GM15510 (cell line): Measurements from ENCODE around the gene ZBTB2.

Source experiments
- POLR2A ChIP-seq: IDR thresholded peaks from 3 replicates; pipeline ENCODE4 v1.6.1; 2011; ENCODE audit warnings: borderline replicate concordance; ENCODE audit not compliant: insufficient read length; ENCODE audit errors: extremely low read depth

The ZBTB2 gene

DNA sequence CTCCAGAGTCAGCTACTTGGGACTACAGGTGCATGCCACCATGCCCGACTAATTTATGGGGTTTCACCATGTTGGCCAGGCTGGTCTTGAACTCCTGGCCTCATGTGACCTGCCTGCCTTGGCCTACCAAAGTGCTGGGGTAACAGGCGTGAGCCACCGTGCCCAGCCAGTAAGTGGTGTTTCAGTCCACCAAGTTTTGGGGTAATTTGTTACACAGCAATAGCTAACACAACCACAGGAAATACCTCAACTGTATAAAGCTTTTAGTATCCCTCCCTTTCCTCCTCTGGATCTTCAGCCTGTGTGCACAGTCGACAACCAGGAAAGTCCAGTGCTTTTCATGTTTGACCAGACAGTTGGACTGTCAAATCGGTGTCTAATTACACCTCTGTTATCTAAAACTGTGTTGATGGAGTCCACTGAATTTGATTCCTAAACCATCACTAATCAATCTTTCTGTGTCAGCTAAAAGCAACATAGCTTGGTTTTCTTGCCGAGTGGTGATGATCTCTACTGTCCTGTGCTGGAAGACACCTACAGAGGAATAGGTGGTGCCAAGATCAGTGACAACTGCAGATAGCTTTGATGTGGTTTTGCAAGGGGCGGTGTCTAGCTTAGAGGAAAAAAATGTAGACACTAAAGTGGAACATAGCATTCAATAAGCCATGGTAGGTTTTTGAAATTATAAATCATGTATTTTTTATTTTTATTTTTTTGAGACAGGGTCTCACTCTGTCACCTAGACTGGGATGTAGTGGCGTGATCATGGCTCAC, 22.2 kb upstream of the ZBTB2 start:
- no peak for TF ChIP-seq POLR2A

DNA sequence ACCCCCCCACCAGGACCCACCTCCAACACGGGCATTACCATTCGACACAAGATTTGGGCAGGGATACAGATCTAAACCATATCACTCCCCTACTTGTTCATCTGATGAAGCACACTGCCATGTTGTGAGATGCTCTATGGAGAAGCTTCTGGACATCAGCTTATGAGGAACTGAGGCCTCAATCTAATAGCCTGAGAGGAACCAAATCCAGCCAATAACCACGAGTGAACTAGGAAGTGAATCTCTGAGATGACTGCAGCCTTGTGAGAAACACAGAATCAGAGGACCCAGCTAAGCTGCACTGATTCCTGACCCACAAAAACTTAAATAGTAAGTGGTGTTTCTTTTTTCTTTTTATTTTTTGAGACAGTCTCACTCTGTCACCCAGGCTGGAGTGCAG, 21.6 kb upstream of the ZBTB2 start:
- no peak for TF ChIP-seq POLR2A

DNA sequence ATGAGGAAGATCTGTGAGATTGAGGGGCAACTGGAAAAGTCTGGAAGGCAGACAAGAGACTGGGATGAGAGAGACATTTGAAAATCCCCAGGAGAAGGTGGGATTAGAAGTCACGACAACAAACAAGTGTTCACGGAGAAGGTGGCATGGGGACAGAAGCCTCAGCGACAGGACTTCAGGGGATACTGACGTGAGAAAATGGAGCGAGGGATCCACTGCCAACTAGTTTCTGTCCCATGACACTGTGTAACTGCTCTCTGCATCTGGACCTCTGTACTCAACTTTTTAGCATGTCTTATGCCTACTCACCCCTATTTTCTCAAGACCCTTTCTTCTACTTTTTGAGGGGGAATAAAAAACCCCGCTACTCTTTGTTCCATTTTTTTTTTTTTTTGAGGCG, 18.3 kb upstream of the ZBTB2 start:
- no peak for TF ChIP-seq POLR2A

DNA sequence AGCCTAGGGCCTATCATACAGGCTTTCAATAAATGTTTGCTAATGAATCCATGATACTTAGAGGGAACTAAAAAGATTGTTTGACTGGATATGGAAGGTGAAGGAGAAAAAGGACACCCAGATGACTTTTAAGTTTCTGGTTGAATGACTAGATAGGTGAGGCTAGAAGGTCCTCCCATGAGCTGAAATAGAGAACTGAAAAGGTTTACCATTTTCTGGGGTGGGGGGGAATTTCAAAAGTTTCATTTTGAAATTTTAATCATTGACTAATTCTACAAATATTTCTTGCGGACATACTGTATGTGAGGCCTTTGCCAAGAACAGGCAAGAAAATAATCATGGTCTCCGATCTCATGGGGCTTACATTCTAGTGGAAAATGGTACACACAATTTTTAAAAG, 17.9 kb upstream of the ZBTB2 start:
- no peak for TF ChIP-seq POLR2A

DNA sequence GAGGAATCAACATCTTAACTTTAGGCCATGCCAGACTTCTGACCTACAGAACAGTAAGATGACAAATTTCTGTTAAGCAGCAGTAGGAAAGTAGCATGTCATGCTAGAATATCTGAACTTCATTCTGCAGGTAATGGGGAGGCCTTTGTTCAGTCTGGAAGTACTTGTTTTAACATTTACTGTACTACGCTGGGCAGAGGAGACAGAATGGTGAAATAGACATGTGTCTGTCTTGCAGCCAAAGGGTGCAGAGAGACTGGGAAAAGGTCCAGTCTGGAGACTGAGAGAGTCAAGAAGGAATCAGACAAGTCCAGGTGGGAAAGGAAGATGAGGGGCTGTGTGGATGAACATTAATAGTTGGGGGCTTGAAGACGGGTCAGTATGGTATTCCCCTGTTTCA, 17.5 kb upstream of the ZBTB2 start:
- TF ChIP-seq POLR2A, result no peak

DNA sequence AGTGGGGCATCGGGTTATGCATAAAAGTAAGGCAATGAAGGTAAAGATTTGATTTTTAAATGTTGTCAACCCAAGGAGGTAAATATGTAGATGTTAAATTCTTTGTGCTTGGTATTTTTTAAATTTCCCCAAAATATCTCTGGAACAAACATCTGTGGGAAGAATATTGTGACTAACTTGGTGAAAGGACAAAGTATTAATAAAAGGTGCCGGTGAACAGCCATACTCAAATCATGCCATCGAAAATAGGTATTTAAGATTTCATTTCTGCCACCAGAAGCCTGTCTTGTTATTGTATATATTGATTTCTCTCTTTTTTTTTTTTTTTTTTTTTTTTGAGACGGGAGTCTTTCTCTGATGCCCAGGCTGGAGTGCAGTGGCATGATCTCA, 12.6 kb upstream of the ZBTB2 start:
- no peak for TF ChIP-seq POLR2A

DNA sequence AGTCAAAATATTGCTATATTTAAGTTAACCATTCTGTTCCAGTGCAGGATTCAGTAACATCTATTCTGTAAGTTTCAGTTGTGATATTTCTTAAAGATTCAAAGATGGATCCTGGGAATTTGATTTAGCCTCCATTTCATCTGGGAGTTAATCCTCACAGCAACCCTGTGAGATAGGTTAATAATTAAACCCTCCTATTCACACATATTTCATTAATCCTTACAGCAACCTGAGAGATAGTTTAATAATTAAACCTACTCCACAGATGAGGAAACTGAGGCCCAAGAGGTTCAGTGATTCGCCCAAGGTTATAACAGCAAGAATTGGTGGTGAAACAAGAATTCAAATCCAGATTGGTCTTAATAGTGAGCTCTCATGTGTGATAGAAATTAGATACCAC, 10.9 kb upstream of the ZBTB2 start:
- no peak for TF ChIP-seq POLR2A

DNA sequence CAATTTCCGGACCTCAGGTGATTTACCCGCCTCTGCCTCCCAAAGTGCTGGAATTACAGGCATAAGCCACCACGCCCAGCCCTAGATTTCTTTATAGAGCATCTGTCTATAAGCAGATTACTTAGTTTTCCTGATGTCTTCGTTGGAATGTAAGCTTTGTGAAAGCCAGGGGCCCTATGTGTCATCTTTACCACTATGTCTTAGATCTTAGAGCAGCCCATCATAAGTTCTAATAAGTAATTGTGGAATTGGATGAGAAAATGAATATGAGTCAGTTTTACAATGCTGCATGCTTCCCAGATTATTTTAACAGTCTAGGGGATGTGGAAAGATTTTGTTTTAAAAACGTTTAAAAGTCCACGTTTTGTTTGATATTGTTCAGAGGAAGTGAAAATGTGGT, 9.1 kb upstream of the ZBTB2 start:
- no peak for TF ChIP-seq POLR2A

DNA sequence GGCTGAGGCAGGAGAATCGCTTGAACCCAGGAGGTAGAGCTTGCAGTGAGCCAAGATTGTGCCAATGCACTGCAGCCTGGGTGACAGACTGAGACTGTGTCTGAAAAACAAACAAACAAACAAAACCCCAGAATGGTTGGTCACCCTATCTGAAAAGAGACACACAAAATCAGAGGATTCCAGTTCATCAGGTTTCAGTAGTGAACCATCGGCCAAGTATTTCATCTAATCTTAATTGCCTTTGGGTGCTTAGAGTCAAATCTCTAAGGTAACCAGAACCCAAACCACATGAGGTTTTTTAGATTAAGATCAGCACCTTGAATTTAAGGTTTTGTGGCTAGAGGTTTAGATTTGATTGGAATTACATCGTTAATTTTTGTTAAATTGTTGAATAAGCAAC, 8.3 kb upstream of the ZBTB2 start:
- TF ChIP-seq POLR2A, result no peak

DNA sequence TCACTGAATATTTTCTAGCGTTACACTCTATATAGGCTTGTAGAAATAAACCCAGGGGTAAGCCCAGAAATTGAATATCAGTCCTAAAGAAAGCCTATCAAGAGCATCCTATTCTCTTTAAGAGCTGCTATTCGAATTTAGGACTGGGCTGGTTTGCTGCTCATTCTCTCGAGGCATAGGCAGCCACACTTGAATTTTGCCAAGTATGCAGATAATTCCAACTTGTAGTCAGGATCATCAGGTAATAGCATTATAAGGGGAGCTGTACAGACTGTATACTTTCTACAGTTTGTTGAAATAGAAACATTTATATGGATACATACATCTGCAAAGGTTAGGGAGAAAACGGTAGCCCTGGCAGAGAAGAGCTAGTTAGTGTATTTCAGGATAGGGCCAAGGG, 2.1 kb upstream of the ZBTB2 start:
- TF ChIP-seq POLR2A, result no peak

DNA sequence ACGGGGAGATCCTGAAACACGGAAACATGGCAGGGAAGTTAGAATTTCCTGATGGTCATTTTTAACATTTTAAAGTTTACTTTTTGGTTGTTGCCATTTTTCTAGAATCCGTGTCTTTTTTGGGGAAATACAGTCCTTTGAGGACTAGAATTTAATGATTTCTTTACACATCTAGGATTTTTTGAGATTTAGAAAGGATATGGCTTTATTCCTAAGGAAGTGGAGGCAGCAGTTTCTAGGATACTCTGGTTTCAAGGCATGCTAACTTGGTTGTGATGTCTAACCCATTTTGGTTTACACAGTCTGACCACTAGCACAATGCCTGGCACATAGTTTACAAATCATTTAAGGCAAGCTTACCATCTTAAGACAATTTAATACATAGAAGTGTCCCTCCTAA, 1.1 kb upstream of the ZBTB2 start:
- TF ChIP-seq POLR2A, result no peak

DNA sequence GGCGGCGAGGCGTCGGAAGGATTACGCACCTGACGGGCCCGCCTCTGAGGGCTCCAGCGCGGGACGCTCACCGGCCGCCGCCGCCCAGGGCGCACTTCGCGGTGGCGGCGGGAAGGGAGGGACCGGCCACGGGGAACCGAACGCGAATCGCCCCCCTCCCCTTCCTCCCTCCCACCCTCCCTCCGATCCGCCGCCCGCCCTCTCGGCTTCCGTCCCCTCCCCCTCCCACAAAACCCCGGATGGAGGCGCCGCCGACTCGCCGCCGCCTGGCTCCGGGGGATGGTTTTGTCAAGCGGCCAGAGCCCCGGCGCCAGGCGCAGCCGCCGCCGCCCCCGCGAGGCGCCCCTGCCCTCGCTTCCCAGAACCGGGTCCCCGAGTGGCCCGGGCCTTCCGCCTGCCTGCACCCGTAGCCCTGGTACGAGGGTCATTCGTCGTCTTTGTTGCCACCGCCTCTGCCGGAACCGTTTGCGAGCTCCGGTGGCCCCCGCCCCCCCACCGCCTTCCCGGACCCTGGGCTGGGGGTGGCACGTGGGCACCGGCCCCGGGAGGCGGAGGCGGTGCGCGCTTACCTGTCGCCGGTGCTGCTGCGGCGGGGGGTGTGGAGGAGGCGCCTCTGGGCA, 398 bp downstream of the ZBTB2 start:
- no peak for TF ChIP-seq POLR2A

DNA sequence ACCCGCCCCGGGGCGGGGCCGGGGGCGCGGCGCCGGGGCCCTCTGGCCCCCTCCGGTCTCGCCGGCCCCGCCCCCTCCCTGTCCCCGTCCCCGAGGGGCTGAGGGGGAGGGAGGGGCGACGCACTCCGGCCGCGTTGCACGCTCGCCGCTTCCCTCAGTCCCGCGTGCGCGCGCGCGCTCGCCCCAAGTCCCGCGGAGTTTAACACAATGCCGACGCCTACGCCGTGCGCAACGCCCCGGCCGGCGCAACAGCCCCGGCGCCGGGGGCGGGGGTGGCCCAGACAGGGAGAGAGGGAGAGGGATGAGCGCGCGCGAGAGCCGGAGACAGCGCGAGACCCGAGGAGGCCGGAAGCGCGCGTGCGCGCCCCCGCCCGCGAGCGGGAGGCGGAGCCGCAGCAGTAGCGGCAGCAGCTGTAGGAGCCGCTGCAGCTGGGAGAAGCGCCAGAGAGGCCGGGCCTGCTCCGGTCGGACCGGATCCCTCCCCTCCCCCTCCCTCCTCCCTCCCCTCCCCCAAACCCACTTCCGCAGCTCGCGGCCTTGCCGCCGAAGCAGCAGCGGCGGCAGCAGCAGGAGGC, 996 bp downstream of the ZBTB2 start:
- peak; percentile 63 for TF ChIP-seq POLR2A

DNA sequence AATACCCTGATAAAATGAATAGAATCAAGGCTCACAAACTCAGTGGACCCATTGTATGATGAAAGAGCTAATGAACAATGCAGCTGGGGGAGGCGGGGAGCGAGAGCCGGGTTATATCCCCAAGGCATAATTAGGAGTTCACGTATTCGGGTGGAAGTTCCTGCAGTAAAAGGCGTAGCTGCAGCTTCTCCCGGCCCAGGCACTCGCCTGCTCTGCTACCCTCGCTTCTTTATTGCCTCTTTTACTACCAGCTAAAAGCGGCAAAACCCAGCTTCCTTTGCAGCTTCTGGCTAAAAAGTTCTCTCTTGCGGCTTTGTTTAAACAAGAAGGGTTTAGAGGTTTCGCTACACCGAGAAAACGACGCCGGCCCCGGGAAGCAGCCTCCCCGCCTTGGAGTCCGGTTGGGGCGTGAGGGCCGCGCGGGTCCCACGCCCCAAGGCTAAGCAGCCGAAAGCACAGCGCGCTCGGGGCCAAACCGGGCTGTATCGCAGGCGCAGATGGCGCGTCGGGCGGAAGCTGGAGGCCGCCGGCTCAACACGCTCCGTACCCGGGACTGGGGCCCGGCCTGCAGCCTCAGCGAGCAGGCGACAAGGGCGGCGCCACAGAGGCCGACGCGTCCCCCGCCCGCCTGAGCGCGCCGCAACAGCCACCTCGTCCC, 1.6 kb downstream of the ZBTB2 start:
- peak; percentile 94 for TF ChIP-seq POLR2A

DNA sequence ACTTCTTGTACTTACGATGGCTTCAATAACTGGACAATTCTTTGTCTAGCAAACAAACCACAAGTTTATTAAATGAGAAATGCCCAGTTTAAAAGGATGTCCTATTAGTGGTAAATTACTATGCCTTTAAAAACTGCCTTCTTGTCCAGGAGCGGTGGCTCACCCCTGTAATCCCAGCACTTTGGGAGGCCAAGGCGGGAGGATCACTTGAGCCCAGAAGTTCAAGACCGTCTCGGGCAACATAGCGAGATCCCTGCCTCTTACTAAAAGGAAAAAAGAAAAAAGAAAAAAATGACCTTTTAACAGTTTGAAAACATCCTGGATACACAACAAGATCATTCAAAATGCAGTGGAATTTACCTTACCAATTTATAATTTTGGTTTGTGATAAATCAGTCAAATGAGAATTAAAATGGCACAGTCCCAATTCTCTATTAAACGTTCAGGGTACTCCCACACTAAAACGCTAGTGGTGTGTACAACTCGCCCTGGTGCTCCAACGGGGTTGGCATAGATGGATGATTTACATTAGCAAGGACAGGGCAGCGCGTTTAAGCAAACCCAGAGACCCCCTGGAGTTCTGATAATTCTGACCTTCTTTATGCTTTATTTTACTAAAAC, 2.3 kb downstream of the ZBTB2 start:
- no peak for TF ChIP-seq POLR2A
